ENCODE data around the gene NECTIN1.

Gene NECTIN1

GRCh38 chr11:119680541-119681360, 48.2 kb downstream of the NECTIN1 start:
- Histone ChIP-seq H3K4me2 (ENCODE audit: low read depth, low read length, poor library complexity, severe bottlenecking) (no peak overlapping the region), H3K9me3 (ENCODE audit: insufficient read depth, low read length) (peaks cover 9% of the 10 kb centered on the region; the same call in 1 of the 2 replicates), H3K27me3 (ENCODE audit: low read length) (no peaks in the 10 kb centered on the region), H3K9ac (ENCODE audit: low read length) (no peak overlapping the region), H3K4me3 (ENCODE audit: insufficient read depth, low read length, poor library complexity, severe bottlenecking) (no peak overlapping the region), H3K36me3 (ENCODE audit: low read length) (peaks cover 10% of the 10 kb centered on the region), H3K79me2 (ENCODE audit: insufficient read depth, low read length) (no peaks in the 10 kb centered on the region; the same call in 1 of the 2 replicates), H2AFZ (ENCODE audit: low read depth, low read length, severe bottlenecking) (no peak overlapping the region), H3K9me2 (replicated peaks; ENCODE audit: insufficient read depth, low read length) (no peaks in the 10 kb centered on the region), H3F3A (ENCODE audit: insufficient read depth) (no peaks in the 10 kb centered on the region), H3K27ac (ENCODE audit: low read depth, low read length) (no peak overlapping the region), H4K20me1 (ENCODE audit: low read depth, low read length) (no peaks in the 10 kb centered on the region)
- TF ChIP-seq CTCF (IDR thresholded peaks at IDR 0.05; ENCODE audit: insufficient read depth, low read length, poor library complexity, severe bottlenecking) (no peak), EZH2phosphoT487 (conservative IDR thresholded peaks at IDR 0.05; ENCODE audit: low read length) (no peak)

- TF ChIP-seq EZH2phosphoT487 (conservative IDR thresholded peaks at IDR 0.05; ENCODE audit: low read length) = no peak
- TF ChIP-seq CTCF (IDR thresholded peaks at IDR 0.05; ENCODE audit: insufficient read depth, low read length, poor library complexity, severe bottlenecking) = no peak
- H3K4me2 ChIP-seq (ENCODE audit: low read depth, low read length, poor library complexity, severe bottlenecking) = no peak overlapping the region
- no peaks in the 10 kb centered on the region; the same call in 1 of the 2 replicates for H3K79me2 ChIP-seq (ENCODE audit: insufficient read depth, low read length)
- H3K27ac ChIP-seq (ENCODE audit: low read depth, low read length) = no peak overlapping the region
- no peak overlapping the region for H3K4me3 ChIP-seq (ENCODE audit: insufficient read depth, low read length, poor library complexity, severe bottlenecking)
- no peaks in the 10 kb centered on the region for H4K20me1 ChIP-seq (ENCODE audit: low read depth, low read length)
- H3K9me2 ChIP-seq (replicated peaks; ENCODE audit: insufficient read depth, low read length) = no peaks in the 10 kb centered on the region
- no peaks in the 10 kb centered on the region for H3K27me3 ChIP-seq (ENCODE audit: low read length)
- H3K9me3 ChIP-seq (ENCODE audit: insufficient read depth, low read length) = peaks cover 9% of the 10 kb centered on the region; the same call in 1 of the 2 replicates
- H3F3A ChIP-seq (ENCODE audit: insufficient read depth) = peaks cover 13% of the 10 kb centered on the region
- no peak overlapping the region for H3K9ac ChIP-seq (ENCODE audit: low read length)
- peaks cover 10% of the 10 kb centered on the region for H3K36me3 ChIP-seq (ENCODE audit: low read length)
- no peak overlapping the region for H2AFZ ChIP-seq (ENCODE audit: low read depth, low read length, severe bottlenecking)
These were observed 49.7 kb downstream of the NECTIN1 start for GRCh38 chr11:119679346-119679745.

- Histone ChIP-seq H3K9ac (ENCODE audit: low read length) (no peak overlapping the region), H3K79me2 (ENCODE audit: insufficient read depth, low read length) (no peaks in the 10 kb centered on the region; the same call in 1 of the 2 replicates), H3K4me2 (ENCODE audit: low read depth, low read length, poor library complexity, severe bottlenecking) (no peak overlapping the region), H3K9me2 (replicated peaks; ENCODE audit: insufficient read depth, low read length) (no peaks in the 10 kb centered on the region), H3K9me3 (ENCODE audit: insufficient read depth, low read length) (peaks cover 9% of the 10 kb centered on the region; the same call in 1 of the 2 replicates), H3K4me3 (ENCODE audit: insufficient read depth, low read length, poor library complexity, severe bottlenecking) (no peak overlapping the region), H2AFZ (ENCODE audit: low read depth, low read length, severe bottlenecking) (no peak overlapping the region), H3F3A (ENCODE audit: insufficient read depth) (peaks cover 20% of the 10 kb centered on the region), H3K27ac (ENCODE audit: low read depth, low read length) (no peak overlapping the region), H3K27me3 (ENCODE audit: low read length) (no peaks in the 10 kb centered on the region), H4K20me1 (ENCODE audit: low read depth, low read length) (no peaks in the 10 kb centered on the region), H3K36me3 (ENCODE audit: low read length) (peaks cover 10% of the 10 kb centered on the region)
- TF ChIP-seq EZH2phosphoT487 (conservative IDR thresholded peaks at IDR 0.05; ENCODE audit: low read length) = no peak
- no peak for TF ChIP-seq CTCF (IDR thresholded peaks at IDR 0.05; ENCODE audit: insufficient read depth, low read length, poor library complexity, severe bottlenecking)
These were observed 50.6 kb downstream of the NECTIN1 start for GRCh38 chr11:119678351-119678750.
